ENCODE measurements around the gene PIGBOS1.

- TF ChIP-seq CTCF (IDR thresholded peaks at IDR 0.05 in 8 of 11, conservative IDR thresholded peaks at IDR 0.05 in 3 of 11) (no peak), POLR2A (IDR thresholded peaks at IDR 0.05) (no peak)
Observed at GRCh38 chr15:55268176-55268695, 50.7 kb downstream of the PIGBOS1 start.
